ENCODE measurements around the gene C11orf97.
"Not testable (repeated sequence)": the region's sequence is repeated elsewhere in the genome, so short reads cannot be mapped to it uniquely, and the experiment has no call there.

Gene C11orf97

DNA sequence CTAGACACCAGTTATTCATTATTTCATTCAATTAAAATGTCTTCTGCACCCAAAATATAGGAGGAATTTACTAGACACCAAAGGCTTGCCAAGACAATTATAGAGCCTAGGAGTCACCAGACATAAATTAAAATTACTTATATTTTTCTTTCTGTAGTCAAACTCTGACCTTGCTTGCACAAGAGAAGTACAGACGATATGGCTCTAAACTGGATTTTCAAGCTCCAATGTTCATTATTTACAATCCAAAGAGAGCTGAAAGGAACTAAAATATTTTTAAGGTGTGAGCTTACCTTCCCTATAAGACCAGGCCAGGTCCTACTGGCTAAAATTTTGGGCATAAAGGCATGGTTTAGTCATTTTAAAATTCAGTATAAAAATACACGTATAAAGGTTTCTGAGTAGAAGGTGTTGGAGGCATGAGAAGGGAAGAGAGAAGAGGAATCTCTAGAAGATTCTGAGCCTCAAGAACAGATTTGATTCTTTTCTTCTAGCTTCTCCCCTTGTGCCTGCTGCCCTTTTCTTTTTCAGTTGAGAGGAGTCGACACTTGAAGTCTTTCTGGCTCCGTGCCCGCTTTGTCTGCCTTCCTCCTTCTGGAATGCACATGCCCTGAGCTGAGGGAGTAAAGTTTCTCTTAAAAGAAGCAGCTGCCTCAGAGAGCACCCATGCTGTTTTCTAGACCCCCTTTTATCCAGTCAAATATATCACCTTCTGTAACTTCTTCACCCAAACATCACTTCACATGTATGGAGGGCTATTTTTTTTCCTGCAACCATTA, 13.5 kb downstream of the C11orf97 start:
- no peak for DNase-seq

DNA sequence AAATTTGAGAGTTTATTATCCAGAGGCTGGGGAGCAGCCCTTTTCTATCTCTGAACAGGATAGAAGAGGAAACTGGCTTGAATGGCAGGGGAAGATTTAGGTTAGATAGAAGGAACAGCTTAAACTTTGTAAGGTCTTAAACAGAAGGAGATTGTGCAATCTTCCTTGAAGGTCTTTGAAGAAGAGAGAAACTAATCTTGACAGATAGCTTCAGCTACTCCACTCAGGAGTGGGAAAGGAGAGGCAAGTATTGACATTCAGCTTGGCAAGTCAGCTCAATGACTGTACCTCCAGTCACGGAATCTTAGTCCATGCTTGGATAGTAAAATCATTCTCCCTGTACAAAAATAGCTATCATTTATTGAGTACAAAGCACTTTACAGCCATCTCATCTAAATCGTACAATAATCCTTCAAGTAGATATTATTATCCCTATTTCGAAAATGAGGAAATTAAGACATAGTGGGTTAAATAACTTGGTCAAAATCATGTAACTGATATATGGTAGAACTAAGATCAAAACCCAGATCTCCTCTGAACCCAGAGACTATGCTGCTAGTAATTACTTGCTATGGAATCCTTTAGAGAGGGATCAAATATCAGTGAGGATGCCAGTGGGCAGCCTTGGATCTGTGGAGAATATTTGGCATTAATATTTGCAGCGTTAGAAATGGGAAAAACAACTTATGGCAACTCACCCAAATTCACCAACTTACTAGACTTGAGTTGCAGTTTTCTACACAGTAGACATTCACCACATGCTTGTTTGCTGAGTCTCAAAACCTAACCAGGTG, 14.6 kb downstream of the C11orf97 start:
- DNase-seq: no peak

DNA sequence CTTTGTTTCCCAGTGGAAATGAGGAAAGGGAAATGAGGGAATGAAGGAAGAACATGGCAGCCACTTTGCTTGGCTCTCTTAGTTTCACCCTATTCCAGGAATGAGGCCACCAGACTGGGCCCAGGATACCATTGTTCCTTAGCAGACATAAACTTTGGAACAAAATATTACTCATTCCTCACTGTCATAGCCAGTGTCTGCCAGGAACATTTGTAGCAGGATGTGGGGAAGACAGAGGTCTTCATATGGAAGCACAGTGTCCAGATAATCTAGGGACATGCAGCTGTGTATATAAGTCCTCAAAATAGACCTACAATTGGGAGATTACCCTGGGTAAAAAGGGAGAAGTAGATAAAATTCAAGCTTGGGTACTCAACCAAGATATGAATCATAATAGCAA, 16.3 kb downstream of the C11orf97 start:
- no peak for DNase-seq

DNA sequence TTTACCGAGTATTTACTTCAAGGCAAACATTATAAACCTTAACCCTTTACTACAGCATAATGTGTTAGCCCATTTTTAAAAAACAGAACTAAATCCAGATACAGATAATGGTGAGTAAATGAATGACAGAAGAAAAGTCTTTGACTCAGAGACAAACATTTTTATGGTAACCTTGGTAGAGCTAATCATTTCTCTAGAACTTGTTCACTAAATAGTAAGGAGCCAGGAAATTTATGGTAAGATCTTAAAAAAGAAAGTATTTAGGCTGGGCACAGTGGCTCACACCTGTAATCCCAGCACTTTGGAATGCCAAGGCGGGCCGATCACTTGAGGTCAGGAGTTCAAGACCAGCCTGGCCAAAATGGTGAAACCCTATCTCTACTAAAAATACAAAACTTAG, 19.9 kb downstream of the C11orf97 start:
- no peak for DNase-seq

DNA sequence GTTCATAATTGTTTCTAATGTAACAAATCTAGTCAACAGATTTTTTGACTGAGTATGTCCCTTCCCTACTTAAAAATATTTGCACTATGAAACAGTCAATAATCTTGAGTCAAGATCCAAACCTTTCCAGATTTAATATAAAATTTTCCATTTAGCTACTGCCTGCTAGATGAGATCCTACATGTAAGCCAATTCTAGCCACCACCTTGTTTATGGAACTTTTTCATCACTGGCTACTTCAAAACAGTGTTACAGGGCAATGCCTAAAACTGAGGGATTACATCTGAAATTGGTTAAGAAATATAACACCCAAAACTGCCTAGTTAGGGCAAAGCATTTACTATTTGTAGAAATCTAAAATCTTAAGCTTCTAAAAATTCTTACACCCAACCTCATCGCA, 20.9 kb downstream of the C11orf97 start:
- DNase-seq: no peak

DNA sequence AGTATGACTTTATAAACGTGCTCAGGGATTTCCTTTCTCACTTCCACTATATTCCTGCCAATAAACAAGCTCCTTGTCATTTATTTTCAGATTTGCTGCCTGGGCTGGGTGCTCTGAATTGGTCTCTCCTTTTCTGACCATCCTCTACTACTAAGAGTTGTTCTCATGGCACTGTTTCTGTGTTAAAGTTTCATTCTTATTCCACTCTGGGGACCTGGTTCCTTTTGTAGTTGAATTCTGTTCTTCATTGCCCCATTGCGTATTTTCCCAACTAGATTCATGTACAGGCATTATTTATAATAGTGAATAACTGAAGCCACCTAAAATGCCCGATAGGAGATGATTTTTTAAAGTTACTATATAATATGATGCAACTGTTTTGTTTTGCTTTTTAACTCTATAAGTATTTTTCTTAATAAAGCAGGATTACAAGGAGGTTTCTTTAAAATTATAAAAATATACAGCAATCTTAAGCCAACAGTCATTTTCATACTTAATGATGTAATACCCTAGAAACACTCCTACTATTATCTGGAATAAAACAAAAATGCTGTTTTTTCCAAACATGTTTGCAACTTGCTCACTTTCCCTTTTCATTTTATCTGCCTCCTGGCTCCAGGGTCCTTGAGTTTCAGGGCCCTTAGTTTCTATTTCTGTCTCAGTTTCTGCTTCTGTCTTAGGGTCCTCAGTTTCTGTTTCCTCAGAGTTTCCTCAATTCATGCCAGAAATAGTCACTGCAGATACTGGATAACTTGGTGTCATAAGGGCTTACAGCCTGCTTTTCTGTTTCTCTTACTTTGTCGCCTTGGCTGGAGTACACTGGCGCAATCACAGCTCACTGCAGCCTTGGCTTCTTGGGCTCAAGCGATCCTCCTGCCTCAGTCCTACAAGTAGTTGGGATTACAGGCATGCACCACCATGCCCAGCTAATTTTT, 21.7 kb downstream of the C11orf97 start:
- no peak for DNase-seq

DNA sequence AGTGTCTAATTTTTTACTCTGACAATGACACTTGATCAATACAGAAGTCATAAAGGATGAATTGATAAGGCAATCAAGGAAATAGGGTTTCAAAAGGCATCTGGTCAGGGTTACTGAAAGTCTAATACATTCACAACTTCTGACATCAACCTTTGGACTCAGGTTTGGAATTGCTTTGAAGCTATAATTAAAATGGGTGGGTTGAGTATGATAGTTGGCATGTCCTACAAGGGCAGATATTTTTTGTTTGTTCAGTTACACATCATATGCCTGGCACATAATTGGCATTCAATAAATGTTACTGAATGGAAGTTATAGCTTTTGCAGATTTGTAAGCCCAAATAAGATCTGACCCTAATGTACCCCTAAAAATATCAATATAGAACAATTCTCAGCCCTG, 24.1 kb downstream of the C11orf97 start:
- no peak for DNase-seq

DNA sequence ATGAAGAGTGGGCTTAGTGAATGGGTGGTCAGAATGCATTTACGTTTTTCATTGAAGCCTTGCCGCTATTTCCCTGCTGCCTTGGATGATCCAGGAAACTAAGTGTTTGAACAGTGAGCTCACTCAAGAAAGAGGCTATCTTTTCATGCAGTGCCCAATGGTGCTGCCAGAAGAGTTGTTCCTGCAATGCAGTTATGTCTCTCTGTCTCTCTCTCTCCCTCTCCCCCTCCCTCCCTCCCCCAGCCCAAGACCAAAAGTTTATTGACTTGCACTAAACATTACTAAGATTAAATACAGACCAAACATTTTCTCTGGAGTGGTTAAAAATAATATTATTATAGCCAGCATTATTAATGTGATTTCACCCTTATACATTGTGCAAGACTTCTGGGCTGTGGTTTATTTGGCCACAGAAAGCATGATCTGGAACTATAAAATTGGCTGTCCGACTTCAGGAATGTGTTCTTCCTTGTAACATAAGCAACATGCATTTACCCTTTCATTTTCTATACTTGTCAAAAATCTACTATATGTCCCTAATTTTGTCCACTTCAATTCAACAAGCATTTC, 24.9 kb downstream of the C11orf97 start:
- no peak for DNase-seq

DNA sequence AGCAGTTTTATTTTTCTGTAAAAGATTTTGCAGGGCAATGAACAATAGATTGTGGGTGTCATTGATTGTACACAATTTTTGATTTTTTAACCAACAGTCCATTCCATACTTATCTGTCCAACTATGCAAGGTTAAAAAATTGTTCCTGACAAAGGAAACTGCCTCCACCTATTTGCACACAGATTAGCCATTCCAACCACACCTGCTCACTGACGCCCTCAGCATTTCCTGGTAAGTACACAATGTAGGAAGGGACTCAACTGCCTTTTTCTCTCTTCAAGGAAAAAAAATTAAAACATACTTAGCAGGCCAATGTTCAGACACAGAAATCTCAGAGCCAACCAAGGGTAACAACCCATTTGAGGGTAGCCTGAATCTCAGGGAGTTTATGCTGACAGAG, 27.2 kb downstream of the C11orf97 start:
- DNase-seq: no peak

DNA sequence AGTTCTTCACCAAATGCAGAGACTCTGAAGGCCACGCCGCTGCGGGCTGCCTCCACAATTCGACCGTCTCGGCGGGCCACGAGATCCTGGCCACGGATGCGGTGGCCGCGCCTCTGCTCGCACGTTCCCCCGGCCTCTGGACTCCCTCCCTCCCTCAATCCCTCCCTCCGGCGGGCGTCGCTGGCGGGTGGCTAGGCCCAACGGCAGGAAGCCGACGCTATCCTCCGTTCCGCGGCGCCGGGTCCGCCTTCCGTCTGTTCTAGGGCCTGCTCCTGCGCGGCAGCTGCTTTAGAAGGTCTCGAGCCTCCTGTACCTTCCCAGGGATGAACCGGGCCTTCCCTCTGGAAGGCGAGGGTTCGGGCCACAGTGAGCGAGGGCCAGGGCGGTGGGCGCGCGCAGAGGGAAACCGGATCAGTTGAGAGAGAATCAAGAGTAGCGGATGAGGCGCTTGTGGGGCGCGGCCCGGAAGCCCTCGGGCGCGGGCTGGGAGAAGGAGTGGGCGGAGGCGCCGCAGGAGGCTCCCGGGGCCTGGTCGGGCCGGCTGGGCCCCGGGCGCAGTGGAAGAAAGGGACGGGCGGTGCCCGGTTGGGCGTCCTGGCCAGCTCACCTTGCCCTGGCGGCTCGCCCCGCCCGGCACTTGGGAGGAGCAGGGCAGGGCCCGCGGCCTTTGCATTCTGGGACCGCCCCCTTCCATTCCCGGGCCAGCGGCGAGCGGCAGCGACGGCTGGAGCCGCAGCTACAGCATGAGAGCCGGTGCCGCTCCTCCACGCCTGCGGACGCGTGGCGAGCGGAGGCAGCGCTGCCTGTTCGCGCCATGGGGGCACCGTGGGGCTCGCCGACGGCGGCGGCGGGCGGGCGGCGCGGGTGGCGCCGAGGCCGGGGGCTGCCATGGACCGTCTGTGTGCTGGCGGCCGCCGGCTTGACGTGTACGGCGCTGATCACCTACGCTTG, 31.7 kb downstream of the C11orf97 start, which contains the start of gene FUT4:
Gene FUT4, plus strand, starts transcription at position 227 of the 951 bp plus-strand sequence. Its CDS starts 213 bp downstream, at position 440.
- DNase-seq: no peak

DNA sequence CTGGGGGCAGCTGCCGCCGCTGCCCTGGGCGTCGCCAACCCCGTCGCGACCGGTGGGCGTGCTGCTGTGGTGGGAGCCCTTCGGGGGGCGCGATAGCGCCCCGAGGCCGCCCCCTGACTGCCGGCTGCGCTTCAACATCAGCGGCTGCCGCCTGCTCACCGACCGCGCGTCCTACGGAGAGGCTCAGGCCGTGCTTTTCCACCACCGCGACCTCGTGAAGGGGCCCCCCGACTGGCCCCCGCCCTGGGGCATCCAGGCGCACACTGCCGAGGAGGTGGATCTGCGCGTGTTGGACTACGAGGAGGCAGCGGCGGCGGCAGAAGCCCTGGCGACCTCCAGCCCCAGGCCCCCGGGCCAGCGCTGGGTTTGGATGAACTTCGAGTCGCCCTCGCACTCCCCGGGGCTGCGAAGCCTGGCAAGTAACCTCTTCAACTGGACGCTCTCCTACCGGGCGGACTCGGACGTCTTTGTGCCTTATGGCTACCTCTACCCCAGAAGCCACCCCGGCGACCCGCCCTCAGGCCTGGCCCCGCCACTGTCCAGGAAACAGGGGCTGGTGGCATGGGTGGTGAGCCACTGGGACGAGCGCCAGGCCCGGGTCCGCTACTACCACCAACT, 32.5 kb downstream of the C11orf97 start:
- no peak for DNase-seq

DNA sequence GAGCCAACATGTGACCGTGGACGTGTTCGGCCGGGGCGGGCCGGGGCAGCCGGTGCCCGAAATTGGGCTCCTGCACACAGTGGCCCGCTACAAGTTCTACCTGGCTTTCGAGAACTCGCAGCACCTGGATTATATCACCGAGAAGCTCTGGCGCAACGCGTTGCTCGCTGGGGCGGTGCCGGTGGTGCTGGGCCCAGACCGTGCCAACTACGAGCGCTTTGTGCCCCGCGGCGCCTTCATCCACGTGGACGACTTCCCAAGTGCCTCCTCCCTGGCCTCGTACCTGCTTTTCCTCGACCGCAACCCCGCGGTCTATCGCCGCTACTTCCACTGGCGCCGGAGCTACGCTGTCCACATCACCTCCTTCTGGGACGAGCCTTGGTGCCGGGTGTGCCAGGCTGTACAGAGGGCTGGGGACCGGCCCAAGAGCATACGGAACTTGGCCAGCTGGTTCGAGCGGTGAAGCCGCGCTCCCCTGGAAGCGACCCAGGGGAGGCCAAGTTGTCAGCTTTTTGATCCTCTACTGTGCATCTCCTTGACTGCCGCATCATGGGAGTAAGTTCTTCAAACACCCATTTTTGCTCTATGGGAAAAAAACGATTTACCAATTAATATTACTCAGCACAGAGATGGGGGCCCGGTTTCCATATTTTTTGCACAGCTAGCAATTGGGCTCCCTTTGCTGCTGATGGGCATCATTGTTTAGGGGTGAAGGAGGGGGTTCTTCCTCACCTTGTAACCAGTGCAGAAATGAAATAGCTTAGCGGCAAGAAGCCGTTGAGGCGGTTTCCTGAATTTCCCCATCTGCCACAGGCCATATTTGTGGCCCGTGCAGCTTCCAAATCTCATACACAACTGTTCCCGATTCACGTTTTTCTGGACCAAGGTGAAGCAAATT, 33.3 kb downstream of the C11orf97 start:
- DNase-seq: no peak

DNA sequence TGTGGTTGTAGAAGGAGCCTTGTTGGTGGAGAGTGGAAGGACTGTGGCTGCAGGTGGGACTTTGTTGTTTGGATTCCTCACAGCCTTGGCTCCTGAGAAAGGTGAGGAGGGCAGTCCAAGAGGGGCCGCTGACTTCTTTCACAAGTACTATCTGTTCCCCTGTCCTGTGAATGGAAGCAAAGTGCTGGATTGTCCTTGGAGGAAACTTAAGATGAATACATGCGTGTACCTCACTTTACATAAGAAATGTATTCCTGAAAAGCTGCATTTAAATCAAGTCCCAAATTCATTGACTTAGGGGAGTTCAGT, 33.9 kb downstream of the C11orf97 start:
- no peak for DNase-seq

DNA sequence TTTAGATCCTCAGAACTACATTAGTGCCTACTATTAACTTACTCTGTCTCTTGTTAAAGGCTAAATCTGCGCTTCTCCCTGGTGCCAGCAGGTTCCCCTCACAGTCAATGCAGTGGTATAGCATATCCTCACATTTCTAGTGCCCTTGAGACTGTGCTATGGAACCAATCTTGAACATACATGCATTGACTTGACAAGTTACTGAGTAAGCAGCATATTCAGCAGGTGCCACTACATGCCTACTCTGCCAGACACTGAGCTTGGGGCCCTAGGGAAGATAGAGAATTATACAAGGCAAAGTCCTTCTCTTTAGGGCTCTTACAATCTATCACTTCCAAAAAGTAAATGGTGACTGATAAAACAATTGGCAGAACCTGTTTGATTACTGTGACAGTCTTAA, 34.6 kb downstream of the C11orf97 start:
- no peak for DNase-seq

DNA sequence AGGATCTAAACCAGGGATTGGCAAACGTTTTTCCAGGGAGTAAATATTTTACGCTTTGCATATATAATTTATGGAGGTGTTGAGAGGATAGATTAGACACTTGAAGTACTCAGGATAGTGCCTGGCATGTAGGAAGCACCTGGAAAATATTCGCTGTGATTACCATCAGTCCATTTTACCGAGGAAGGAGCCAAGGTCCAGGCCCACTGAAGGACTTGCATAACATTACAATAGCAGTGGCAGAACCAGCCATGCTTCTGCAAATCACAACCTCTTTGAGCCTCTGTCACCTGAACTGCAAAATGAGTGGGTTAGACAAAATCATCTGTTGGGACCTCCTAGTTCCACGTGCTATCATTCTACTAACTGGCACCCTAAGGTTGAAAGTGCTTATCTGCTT, 36.9 kb downstream of the C11orf97 start:
- no peak for DNase-seq

DNA sequence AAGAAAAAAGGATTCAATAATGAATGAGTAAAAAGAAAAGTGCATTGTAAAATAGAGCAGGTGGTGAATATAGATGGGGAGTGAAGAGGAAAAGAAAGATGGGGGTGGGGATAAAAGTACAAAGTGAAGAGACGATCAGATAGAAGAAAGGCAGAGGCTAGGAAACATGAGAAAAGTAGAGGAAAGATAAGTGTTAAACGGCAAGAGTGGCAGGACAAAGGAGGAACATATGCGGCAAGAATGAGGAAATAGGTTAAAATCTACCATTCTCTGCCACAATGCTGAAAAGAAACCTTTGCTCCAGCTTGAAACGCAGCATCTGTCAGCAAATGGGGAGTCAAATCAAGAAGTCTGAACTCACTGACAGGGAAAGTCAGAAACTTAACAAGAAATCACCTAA, 38.3 kb downstream of the C11orf97 start:
- no peak for DNase-seq

DNA sequence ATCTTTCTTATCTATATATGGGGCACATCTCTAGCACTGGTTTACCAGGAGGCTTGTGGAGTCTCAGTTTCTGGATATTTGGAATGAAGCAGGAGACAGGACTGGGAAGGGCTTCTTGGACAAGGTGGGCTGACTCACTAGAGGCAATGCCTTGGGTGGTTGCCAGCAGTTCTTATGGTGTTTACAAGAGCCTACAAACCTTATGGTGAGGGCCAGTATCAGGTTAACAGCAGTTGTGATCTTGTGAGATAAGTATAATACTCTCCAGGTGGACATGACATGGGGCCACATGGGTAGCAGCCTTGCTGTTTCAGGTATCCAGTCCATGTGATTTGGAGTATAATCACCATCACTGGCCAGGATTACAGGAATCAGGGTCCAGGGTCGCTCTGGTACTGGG, 41.7 kb downstream of the C11orf97 start:
- no peak for DNase-seq

DNA sequence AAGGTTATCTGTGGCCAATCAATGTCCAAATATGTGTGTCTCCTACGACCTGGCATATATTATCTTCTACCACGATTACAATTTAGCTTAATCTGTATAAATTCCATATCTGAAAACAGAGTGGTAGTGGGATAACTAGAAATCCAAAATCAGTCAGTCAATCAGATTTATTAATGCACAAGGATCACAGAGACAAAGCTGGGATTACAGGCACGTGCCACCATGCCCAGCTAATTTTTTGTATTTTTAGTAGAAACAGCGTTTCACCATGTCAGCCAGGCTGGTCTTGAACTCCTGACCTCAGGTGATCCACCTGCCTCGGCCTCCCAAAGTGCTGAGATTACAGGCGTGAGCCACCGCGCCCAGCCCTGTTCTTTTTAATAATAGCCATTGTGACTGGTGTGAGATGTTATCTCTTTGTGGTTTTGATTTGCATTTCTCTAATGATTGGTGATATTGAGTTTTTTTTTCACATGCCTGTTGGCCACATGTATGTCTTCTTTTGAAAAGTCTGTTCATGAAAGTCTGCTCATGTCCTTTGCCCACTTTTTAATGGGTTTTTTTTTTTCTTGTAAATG, 43.6 kb downstream of the C11orf97 start:
- not testable (repeated sequence) for DNase-seq

DNA sequence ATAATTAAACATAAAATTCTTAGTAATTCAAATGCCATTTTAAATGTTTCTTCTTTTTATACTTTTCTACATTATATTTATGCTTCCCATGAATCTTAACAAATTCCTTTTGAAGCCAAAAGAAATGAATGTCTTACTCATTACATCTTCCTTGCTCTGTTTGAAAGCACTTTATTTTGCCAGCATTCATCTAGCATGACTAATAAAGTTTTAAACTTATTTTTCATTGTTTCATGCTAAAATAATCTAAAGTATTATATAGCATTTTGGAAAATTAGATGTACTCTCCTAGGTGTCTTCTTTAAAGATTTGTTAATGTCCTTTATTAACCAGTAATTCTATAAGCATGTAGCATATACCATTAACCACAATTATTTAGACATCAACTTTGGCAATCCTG, 45.2 kb downstream of the C11orf97 start:
- DNase-seq: no peak

DNA sequence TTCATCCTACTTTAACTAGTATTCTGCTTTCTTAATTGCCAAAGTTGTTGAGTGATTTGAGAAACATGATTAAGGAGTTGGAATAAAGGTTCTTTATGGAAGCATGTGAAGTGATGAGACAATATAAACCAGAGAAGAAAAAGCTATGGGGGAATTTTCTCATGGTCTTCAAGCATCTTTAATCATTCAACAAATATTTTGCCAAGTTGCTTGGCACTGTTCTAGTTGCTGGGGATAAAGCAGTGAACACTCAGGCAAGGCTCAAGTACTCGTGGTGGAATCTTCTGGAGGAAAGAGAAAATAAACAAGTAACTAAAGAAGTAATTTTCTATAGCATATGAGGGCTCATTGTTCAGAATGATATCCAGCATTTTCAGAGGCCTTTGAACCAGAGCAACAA, 45.7 kb downstream of the C11orf97 start:
- DNase-seq: no peak
